Kidney epithelial cell (primary cell): ENCODE measurements around the gene LRRC70. TPM values are rescaled to one million over a fixed set of nuclear protein-coding genes. Genes with fewer than 3 reads are reported as not detected.

Source experiments
- DNase-seq: peaks from one replicate; pipeline ENCODE4 v3.0.0-alpha.2; 2010; ENCODE audit warnings: low read depth
- H3K27me3 ChIP-seq: 2 replicates; pipeline ENCODE4 v1.6.0; 2011; ENCODE audit warnings: low read length; ENCODE audit not compliant: control insufficient read depth, insufficient read depth
- H3K36me3 ChIP-seq: 2 replicates; pipeline ENCODE4 v1.5.1; 2011; ENCODE audit warnings: low read length; ENCODE audit not compliant: control insufficient read depth, insufficient read depth
- H3K4me3 ChIP-seq: 2 replicates; pipeline ENCODE4 v1.5.1; 2011; ENCODE audit warnings: low read depth, mild to moderate bottlenecking, control low read depth, low read length
- CTCF ChIP-seq: IDR thresholded peaks from 2 replicates; pipeline ENCODE4 v1.5.1; 2011; ENCODE audit warnings: mild to moderate bottlenecking, moderate library complexity, low read length, control low read depth, inconsistent platforms; ENCODE audit not compliant: insufficient read depth, poor library complexity, severe bottlenecking
- total RNA-seq: library from RNA; depleted of rRNA; stranded (reverse); fragments of >200 nt; gene quantifications from 2 replicates; pipeline ENCODE4 v1.2.3, GENCODE V29; 2015

LRRC70 gene
- 0.25 TPM in 1 of 2 replicates, not detected in the other for total RNA-seq

GRCh38 chr5:62578540-62578939, at the start of gene LRRC70:
TSS of gene LRRC70 (plus strand) at chr5:62578819. CDS start at chr5:62579439, 620 bp downstream.
- TF ChIP-seq CTCF = no peak
- no peaks in the 10 kb centered on the region for H3K36me3 ChIP-seq
- H3K27me3 ChIP-seq = no peaks in the 10 kb centered on the region
- H3K4me3 ChIP-seq = no peak within 1 kb of the TSS
- peak; percentile 25 for DNase-seq

- Histone ChIP-seq H3K27me3 (no peaks in the 10 kb centered on the region), H3K36me3 (no peaks in the 10 kb centered on the region), H3K4me3 (no peak overlapping the region)
- TF ChIP-seq CTCF = no peak
- DNase-seq = no peak
These were observed 45.0 kb upstream of the LRRC70 start for GRCh38 chr5:62533597-62533996.

- Histone ChIP-seq H3K36me3 (no peaks in the 10 kb centered on the region), H3K4me3 (no peak overlapping the region), H3K27me3 (no peaks in the 10 kb centered on the region)
- no peak for TF ChIP-seq CTCF
- DNase-seq = no peak
These were observed 44.0 kb upstream of the LRRC70 start for GRCh38 chr5:62534461-62535236.

GRCh38 chr5:62536232-62536631, 42.4 kb upstream of the LRRC70 start:
- H3K27me3 ChIP-seq = no peaks in the 10 kb centered on the region
- TF ChIP-seq CTCF = no peak
- H3K4me3 ChIP-seq = no peak overlapping the region
- DNase-seq = no peak
- H3K36me3 ChIP-seq = no peaks in the 10 kb centered on the region

- no peak for DNase-seq
- H3K36me3 ChIP-seq = no peaks in the 10 kb centered on the region
- TF ChIP-seq CTCF = no peak
- H3K27me3 ChIP-seq = no peaks in the 10 kb centered on the region
- H3K4me3 ChIP-seq = no peak overlapping the region
These were observed 41.8 kb upstream of the LRRC70 start for GRCh38 chr5:62536783-62537182.
